AG04450 (cell line): ENCODE results near the gene SKI. TPM values are rescaled to one million over a fixed set of nuclear protein-coding genes. Genes with fewer than 3 reads are reported as not detected.

Source experiments
- CTCF ChIA-PET: fragments of 300-600, 350-600 bp; formaldehyde crosslinking; extraction: SDS; loops from one replicate; lab custom pipeline; 2022; ENCODE audit warnings: antibody characterized with exemption, inconsistent platforms; lab: Charles Lee
- POLR2A ChIA-PET: fragments of 350-600 bp; formaldehyde crosslinking; extraction: SDS; loops from one replicate; lab custom pipeline; 2021; ENCODE audit warnings: antibody characterized with exemption, inconsistent platforms; lab: Yijun Ruan, JAX
- DNase-seq: peaks from one replicate; pipeline ENCODE4 v3.0.0-alpha.2; 2011; ENCODE audit warnings: low read depth, low spot score
- H3K27ac ChIP-seq: one replicate; pipeline ENCODE4 v1.5.1; 2012; ENCODE audit warnings: low read depth, low read length, control low read depth
- H3K27me3 ChIP-seq: one replicate; pipeline ENCODE4 v1.6.0; 2012; ENCODE audit warnings: low read length; ENCODE audit not compliant: control insufficient read depth, insufficient read depth
- H3K4me3 ChIP-seq: 2 replicates; pipeline ENCODE4 v1.5.1; 2011; ENCODE audit warnings: mild to moderate bottlenecking, low read depth, low read length, control low read depth
- H3K9me3 ChIP-seq: 2 replicates; pipeline ENCODE4 v1.5.1; 2012; ENCODE audit warnings: low read length; ENCODE audit not compliant: control insufficient read depth, insufficient read depth
- polyA plus RNA-seq: library from polyadenylated mRNA; depleted of rRNA; stranded (reverse); fragments of >200 nt; gene quantifications from 2 replicates; pipeline ENCODE4 v1.2.3, GENCODE V29; 2011
- TF ChIP-seq, protein P1 (sequence below): IDR thresholded peaks from 2 replicates; pipeline ENCODE4 v1.5.1; 2011; ENCODE audit warnings: low read depth, low read length, control low read depth, inconsistent platforms

SKI gene
- polyA plus RNA-seq, 1 experiment, result 6.7 TPM

DNA sequence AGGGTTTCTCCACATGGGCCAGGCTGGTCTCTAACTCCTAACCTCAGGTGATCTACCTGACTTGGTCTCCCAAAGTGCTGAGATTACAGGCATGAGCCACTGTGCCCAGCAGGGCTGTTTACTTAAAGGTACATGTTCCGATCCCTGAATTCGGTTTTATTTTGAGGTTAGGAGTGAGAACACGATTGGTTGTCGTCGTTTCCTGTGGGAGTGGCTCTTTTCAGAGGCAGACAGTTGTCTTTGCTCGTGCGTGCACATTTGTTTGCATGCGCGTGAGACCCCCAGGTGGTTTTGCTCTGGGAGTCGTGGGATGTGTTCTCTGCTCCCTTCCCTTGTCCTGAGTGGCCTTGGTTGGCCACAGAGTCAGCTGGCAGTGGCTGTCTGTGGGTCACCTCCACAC, 60.2 kb downstream of the SKI start:
- TF ChIP-seq, protein P1, sequence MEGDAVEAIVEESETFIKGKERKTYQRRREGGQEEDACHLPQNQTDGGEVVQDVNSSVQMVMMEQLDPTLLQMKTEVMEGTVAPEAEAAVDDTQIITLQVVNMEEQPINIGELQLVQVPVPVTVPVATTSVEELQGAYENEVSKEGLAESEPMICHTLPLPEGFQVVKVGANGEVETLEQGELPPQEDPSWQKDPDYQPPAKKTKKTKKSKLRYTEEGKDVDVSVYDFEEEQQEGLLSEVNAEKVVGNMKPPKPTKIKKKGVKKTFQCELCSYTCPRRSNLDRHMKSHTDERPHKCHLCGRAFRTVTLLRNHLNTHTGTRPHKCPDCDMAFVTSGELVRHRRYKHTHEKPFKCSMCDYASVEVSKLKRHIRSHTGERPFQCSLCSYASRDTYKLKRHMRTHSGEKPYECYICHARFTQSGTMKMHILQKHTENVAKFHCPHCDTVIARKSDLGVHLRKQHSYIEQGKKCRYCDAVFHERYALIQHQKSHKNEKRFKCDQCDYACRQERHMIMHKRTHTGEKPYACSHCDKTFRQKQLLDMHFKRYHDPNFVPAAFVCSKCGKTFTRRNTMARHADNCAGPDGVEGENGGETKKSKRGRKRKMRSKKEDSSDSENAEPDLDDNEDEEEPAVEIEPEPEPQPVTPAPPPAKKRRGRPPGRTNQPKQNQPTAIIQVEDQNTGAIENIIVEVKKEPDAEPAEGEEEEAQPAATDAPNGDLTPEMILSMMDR, result no peak
- no peak for DNase-seq
- Histone ChIP-seq H3K27me3 (no peaks in the 10 kb centered on the region), H3K27ac (no peak overlapping the region), H3K4me3 (no peak overlapping the region), H3K9me3 (peaks cover 5% of the 10 kb centered on the region; the same call in 1 of the 2 replicates)
- ChIA-PET CTCF (no interaction called here), POLR2A (no interaction called here)

DNA sequence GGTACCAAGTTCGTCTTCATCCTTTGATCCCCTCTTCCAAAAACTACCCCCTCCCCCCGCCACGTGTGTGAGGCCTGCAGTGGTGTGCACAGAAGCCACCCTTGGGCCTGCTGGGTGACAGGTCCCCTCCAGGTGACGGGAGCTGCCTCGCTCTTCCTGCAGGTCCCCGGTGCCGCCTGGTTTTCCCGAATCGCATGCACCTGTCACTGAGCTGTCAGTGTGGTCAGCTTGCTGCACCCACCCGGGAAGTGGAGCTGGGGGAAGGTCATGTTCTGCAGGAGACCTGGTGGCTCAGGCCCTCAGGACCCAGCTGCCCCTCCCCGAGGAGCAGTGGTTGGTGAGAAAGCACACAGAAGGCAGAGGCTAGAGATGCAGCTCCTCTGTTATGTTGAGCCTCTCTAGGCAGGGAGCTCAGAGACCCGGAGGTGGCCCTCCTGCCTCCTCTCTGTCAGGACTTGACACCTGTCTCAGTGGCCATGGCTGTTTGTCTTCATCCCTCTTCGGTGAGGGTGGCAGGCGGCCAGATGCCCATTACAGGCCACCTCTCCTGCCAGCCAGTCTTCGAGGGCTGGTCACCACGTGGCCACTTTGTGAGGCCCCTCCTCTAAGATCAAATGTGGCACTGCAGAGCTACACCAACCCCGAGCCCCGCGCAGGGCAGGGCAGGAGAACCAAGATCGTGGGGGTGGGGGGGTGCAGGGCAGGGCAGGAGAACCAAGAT, 60.9 kb downstream of the SKI start:
- CTCF ChIA-PET, result no interaction called here
- Histone ChIP-seq H3K27me3 (no peaks in the 10 kb centered on the region), H3K4me3 (no peak overlapping the region), H3K27ac (no peak overlapping the region), H3K9me3 (peaks cover 5% of the 10 kb centered on the region; the same call in 1 of the 2 replicates)
- TF ChIP-seq, protein P1, result no peak
- DNase-seq, result no peak
- POLR2A ChIA-PET, result no interaction called here

DNA sequence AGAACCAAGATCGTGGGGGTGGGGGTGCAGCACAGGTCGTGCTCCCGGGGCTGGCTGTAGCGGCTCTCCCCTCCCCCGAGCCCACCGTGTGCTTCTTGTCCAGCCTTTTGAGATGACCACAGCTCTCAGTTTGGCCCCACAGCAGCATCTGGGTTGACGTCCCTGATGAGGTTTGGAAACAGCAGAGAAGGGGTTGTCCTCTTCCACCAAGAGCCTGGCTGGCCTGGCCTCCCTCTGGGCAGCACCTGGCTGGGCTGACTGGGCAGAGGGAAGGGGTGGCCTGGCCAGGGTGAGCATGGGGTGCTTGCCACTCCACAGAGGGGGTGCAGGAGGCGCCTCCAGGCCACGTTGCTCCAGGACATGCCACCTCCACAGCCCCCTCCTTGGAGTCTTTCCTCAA, 61.5 kb downstream of the SKI start:
- POLR2A ChIA-PET, result no interaction called here
- H3K27ac ChIP-seq, result peak overlapping the region; percentile 98

DNA sequence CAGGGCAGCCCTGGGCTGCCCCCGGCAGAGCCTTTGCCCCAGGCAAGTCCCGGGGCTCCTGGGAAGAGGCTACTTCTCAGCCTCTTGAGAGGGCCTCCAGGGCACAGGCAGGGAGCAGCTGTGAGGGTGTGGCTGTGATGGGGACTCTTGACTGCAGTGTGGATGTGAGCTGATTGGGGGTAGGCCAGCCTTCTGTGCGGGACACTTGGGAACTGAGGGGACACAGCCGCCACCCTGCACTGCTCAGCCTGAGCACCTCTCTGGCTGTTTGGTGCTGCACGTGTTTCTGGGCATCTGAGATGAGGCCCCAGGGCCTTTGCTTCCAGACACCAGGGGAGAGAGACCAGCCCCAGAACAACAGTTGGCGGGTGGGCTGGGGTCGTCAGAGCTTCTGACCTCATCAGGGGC, 62.1 kb downstream of the SKI start:
- H3K9me3 ChIP-seq, result peaks cover 5% of the 10 kb centered on the region; the same call in 1 of the 2 replicates
- no peak for DNase-seq
- no peaks in the 10 kb centered on the region for H3K27me3 ChIP-seq
- CTCF ChIA-PET, result no interaction called here
- H3K4me3 ChIP-seq, result 0 out of 2 replicates have a peak overlapping the region, but pooled peaks have one; percentile 22
- POLR2A ChIA-PET, result no interaction called here
- peak overlapping the region; percentile 98 for H3K27ac ChIP-seq
- TF ChIP-seq, protein P1, result no peak

More for the DNA sequence above, 61.5 kb downstream of the SKI start:
- DNase-seq, result no peak
- H3K9me3 ChIP-seq, result peaks cover 5% of the 10 kb centered on the region; the same call in 1 of the 2 replicates
- CTCF ChIA-PET, result no interaction called here
- no peaks in the 10 kb centered on the region for H3K27me3 ChIP-seq
- TF ChIP-seq, protein P1, result no peak
- no peak overlapping the region for H3K4me3 ChIP-seq
